HepG2 (cell line): Measurements from ENCODE around the gene PARN. TPM values are rescaled to one million over a fixed set of nuclear protein-coding genes. Genes with fewer than 3 reads are reported as not detected.

Experiments used
- ATAC-seq: fragments of 200-7000 bp; cut with Tn5 transposase; 3 replicates; pipeline ENCODE4 v1.9.1; 2020; ENCODE audit warnings: mild to moderate bottlenecking, moderate library complexity
- BruUV-seq: library from RNA; stranded (reverse); fragments of 400-500 nt; replicated peaks from 2 replicates; lab custom pipeline; 2021; lab: Mats Ljungman, UMichigan
- CTCF ChIA-PET: fragments of 300-600 bp; formaldehyde crosslinking; extraction: SDS; loops from one replicate; lab custom pipeline; 2021; ENCODE audit warnings: low total read pairs, inconsistent platforms, low intra/inter-chr PET ratio; lab: Yijun Ruan, JAX
- POLR2A ChIA-PET: fragments of 350-600 bp; sonication (Branson Sonifier 250); formaldehyde crosslinking; loops from one replicate; lab custom pipeline; 2020; ENCODE audit warnings: antibody characterized with exemption, inconsistent platforms; lab: Yijun Ruan, JAX
- DNase-seq: peaks from one replicate; pipeline ENCODE4 v3.0.0-alpha.2; 2015; ENCODE audit warnings: low spot score
- FAIRE-seq: peaks from 3 replicates; lab custom pipeline; 2011; peaks lifted over from hg19 to GRCh38; lab: Jason Lieb, UNC
- H2AFZ ChIP-seq: one replicate; pipeline ENCODE4 v1.6.1; 2011; ENCODE audit warnings: low read length, inconsistent platforms
- H3K27ac ChIP-seq: fragments of 300-600 bp; 3 replicates; pipeline ENCODE4 v1.8.0; 2011; ENCODE audit warnings: mixed run types, mild to moderate bottlenecking, mixed read lengths, low read length, inconsistent platforms; ENCODE audit not compliant: insufficient read depth; ENCODE audit errors: extremely low read length
- H3K27me3 ChIP-seq, 2 experiments: fragments of 200-600 bp in 1 of 2; 2 replicates in 1 of 2; 3 replicates in 1 of 2; pipeline versions ENCODE4 v1.6.0 to v1.8.0; 2011; ENCODE audit warnings: low read length in 2 of 2, mild to moderate bottlenecking in 2 of 2, moderate library complexity in 2 of 2, inconsistent platforms in 1 of 2; ENCODE audit not compliant: insufficient read depth in 2 of 2, control insufficient read depth in 1 of 2
- H3K36me3 ChIP-seq, 2 experiments: fragments of 200-600 bp in 1 of 2; replicated peaks in 1 of 2; 2 replicates in 1 of 2; 3 replicates in 1 of 2; pipeline versions ENCODE4 v1.5.1 to v1.8.0; 2011; ENCODE audit warnings: low read length in 2 of 2, inconsistent platforms in 1 of 2; ENCODE audit not compliant: insufficient read depth in 2 of 2, control insufficient read depth in 1 of 2
- H3K4me1 ChIP-seq: 2 replicates; pipeline ENCODE4 v1.5.1; 2012; ENCODE audit warnings: low read length, inconsistent platforms; ENCODE audit not compliant: insufficient read depth
- H3K4me2 ChIP-seq: 2 replicates; pipeline ENCODE4 v1.6.0; 2011; ENCODE audit warnings: low read depth, low read length, inconsistent platforms
- H3K4me3 ChIP-seq, 3 experiments: fragments of 200-600 bp in 1 of 3; sonication (generic), shearing (Covaris generic) in 1 of 3; replicated peaks in 1 of 3; 2 replicates each; pipeline ENCODE4 v1.5.1; 2011 to 2016; ENCODE audit warnings: low read length in 3 of 3, inconsistent platforms in 2 of 3, low read depth in 2 of 3, mild to moderate bottlenecking in 2 of 3, control low read depth in 1 of 3, mixed read lengths in 1 of 3; ENCODE audit not compliant: insufficient read depth in 1 of 3
- H3K79me2 ChIP-seq: one replicate; pipeline ENCODE4 v1.6.1; 2011; ENCODE audit warnings: low read length, inconsistent platforms; ENCODE audit not compliant: insufficient read depth
- H3K9ac ChIP-seq: 2 replicates; pipeline ENCODE4 v1.6.0; 2011; ENCODE audit warnings: mild to moderate bottlenecking, low read depth, low read length, inconsistent platforms; ENCODE audit not compliant: insufficient read depth
- H3K9me3 ChIP-seq: 2 replicates; pipeline ENCODE4 v1.5.1; 2012; ENCODE audit warnings: mild to moderate bottlenecking, low read length
- H4K20me1 ChIP-seq: 2 replicates; pipeline ENCODE4 v1.6.0; 2011; ENCODE audit warnings: inconsistent platforms, mild to moderate bottlenecking, low read length, moderate library complexity; ENCODE audit not compliant: insufficient read depth
- BCLAF1 ChIP-seq: fragments of 450-650 bp; IDR thresholded peaks from 2 replicates; pipeline ENCODE4 v1.6.1; 2017; ENCODE audit warnings: mild to moderate bottlenecking
- HMGXB3 ChIP-seq: sonication (generic); formaldehyde crosslinking; IDR thresholded peaks from 2 replicates; pipeline ENCODE4 v1.4.0; 2020; ENCODE audit warnings: missing genetic modification reagents, borderline replicate concordance
- IRF2 ChIP-seq: IDR thresholded peaks from 2 replicates; pipeline ENCODE4 v1.6.1; 2018; ENCODE audit warnings: missing genetic modification reagents, missing compliant biosample characterization
- PITX1 ChIP-seq: sonication (generic); formaldehyde crosslinking; IDR thresholded peaks from 2 replicates; pipeline ENCODE4 v1.5.1; 2020; ENCODE audit warnings: mild to moderate bottlenecking, missing genetic modification reagents
- RBAK ChIP-seq: sonication (generic); formaldehyde crosslinking; IDR thresholded peaks from 2 replicates; pipeline ENCODE4 v1.5.1; 2020; ENCODE audit warnings: mild to moderate bottlenecking, missing genetic modification reagents
- WGBS: methylation state at CpG from one replicate; pipeline ENCODE4 v1.1.6; 2017; ENCODE audit warnings: low lambda C conversion rate; 5-methylcytosine and 5-hydroxymethylcytosine counted together
- in situ Hi-C: cut with HindIII; loops from 2 replicates; pipeline ENCODE4 v1.10.0; 2017; ENCODE audit warnings: low pct_unique_long_range_greater_than_20kb; ENCODE audit not compliant: extremely low pct_ligation_motif_present
- intact Hi-C: fragments of 100-400 bp; cut with micrococcal nuclease; formaldehyde crosslinking; loops from one replicate; pipeline ENCODE4 v1.10.0; 2022; ENCODE audit not compliant: unreplicated experiment
- polyA plus RNA-seq, 8 experiments: library from polyadenylated mRNA; depleted of rRNA in 3 of 8; stranded (reverse) in 7 of 8; unstranded in 1 of 8; fragments of >200 nt; fragmentation: Illumina TruSeq in 4 of 8; extraction: Trizol in 4 of 8; gene quantifications; 2 replicates each; pipeline versions ENCODE4 v1.2.1 to v1.2.3, GENCODE V29; 2011 to 2016; ENCODE audit warnings: low read depth in 4 of 8, missing spikeins in 1 of 8, mixed read lengths in 1 of 8; ENCODE audit not compliant: insufficient read depth in 1 of 8
- total RNA-seq, 5 experiments: library from RNA; depleted of rRNA; stranded (reverse); fragments of >200 nt; fragmentation: Illumina TruSeq; extraction: Trizol; gene quantifications; 2 replicates each; pipeline ENCODE4 v1.2.3, GENCODE V29; 2016; ENCODE audit warnings: low read depth in 1 of 5

The PARN gene
- total and polyA plus RNA-seq, 2 of the 13 experiments (the other 11 are each of a cell fraction or from before 2014, with no cell fraction given), result 13.3 to 47.6 TPM

- BruUV-seq, result no TSS peak
- no peak for TF ChIP-seq PITX1 (CRISPR knock-in tag)
- no peak for TF ChIP-seq IRF2 (CRISPR knock-in tag)
- TF ChIP-seq RBAK (CRISPR knock-in tag), result peak; percentile 95
- no peak for TF ChIP-seq HMGXB3
- no peak for TF ChIP-seq BCLAF1
- intact Hi-C loops, result no loop called here
- H3K9ac ChIP-seq, result no peak overlapping the region
- H3K36me3 ChIP-seq, result no peaks in the 10 kb centered on the region
- H3K4me1 ChIP-seq, result peaks cover 20% of the 10 kb centered on the region
- ATAC-seq (no peak), FAIRE-seq (no peak), DNase-seq (no peak)
- ChIA-PET CTCF (no interaction called here), POLR2A (interaction anchor here (3.2 kb wide), 1 partner anchor 10 kb away, joined by 14 read pairs; no protein-coding TSS in a partner anchor)
- H3K27ac ChIP-seq, result no peak overlapping the region
- in situ Hi-C loops, result no loop called here
- H3K4me3 ChIP-seq, result no peak overlapping the region
- no peaks in the 10 kb centered on the region for H3K9me3 ChIP-seq
- 90% methylated on average over 3 of the region's 3 CpGs for WGBS
- no peaks in the 10 kb centered on the region for H3K27me3 ChIP-seq
- no peaks in the 10 kb centered on the region for H4K20me1 ChIP-seq
- H3K4me2 ChIP-seq, result no peak overlapping the region
- H3K79me2 ChIP-seq, result no peaks in the 10 kb centered on the region
- no peak overlapping the region for H2AFZ ChIP-seq
These were observed 213.9 kb downstream of the PARN start for GRCh38 chr16:14416184-14416583.
